Ovary (tissue), 3 donors: ENCODE measurements around the gene ZDHHC22.

ENCODE experiments used
- CTCF ChIP-seq, 3 donors: fragments of 450-650 bp in 2 of 3; fragments of 200-600 bp in 1 of 3; IDR thresholded peaks; one replicate each; pipeline versions ENCODE4 v1.5.1 to v1.8.0; 2016 to 2022; ENCODE audit warnings: antibody characterized with exemption in 3 of 3, mild to moderate bottlenecking in 1 of 3
- EP300 ChIP-seq: sonication (generic); formaldehyde crosslinking; IDR thresholded peaks from one replicate; pipeline ENCODE4 v1.6.1; 2017; ENCODE audit warnings: antibody characterized with exemption
- POLR2A ChIP-seq: fragments of 450-650 bp; IDR thresholded peaks from one replicate; pipeline ENCODE4 v1.6.1; 2017; ENCODE audit warnings: antibody characterized with exemption, mild to moderate bottlenecking, moderate library complexity
- donor health status: DM: no; HTN: no; CAD: no.

GRCh38 chr14:77140359-77141213 lies 1.0 kb downstream of the ZDHHC22 start:
- TF ChIP-seq CTCF (IDR thresholded peaks at IDR 0.05) (no peak), EP300 (no peak), POLR2A (no peak)
